HL-60/S4 (cell line): ENCODE data around the gene SLC34A2.
"Not testable (repeated sequence)": the region's sequence is repeated elsewhere in the genome, so short reads cannot be mapped to it uniquely, and the experiment has no call there.

ENCODE experiments used
- in situ Hi-C: fragments of 300-500 bp; cut with MboI; formaldehyde crosslinking; loops from 2 replicates; pipeline ENCODE4 v1.14.3; 2022; ENCODE audit warnings: low sequenced_read_pairs

Gene SLC34A2

GRCh38 chr4:25654971-25655963, at the start of gene SLC34A2:
TSS of gene SLC34A2 (plus strand) at chr4:25655851. CDS start at chr4:25662501, 6,650 bp downstream.
- in situ Hi-C loops, result no loop called here

GRCh38 chr4:25608644-25609043, 47.0 kb upstream of the SLC34A2 start:
- in situ Hi-C loops, result no loop called here

- in situ Hi-C loops, result no loop called here
Observed at GRCh38 chr4:25609976-25610375, 45.7 kb upstream of the SLC34A2 start.

- in situ Hi-C loops, result not testable (repeated sequence)
Observed at GRCh38 chr4:25613613-25614012, 42.0 kb upstream of the SLC34A2 start.

GRCh38 chr4:25614807-25615206, 40.8 kb upstream of the SLC34A2 start:
- in situ Hi-C loops, result no loop called here

GRCh38 chr4:25621027-25621930, 34.4 kb upstream of the SLC34A2 start:
- in situ Hi-C loops, result no loop called here

- in situ Hi-C loops, result no loop called here
Observed at GRCh38 chr4:25624616-25625015, 31.0 kb upstream of the SLC34A2 start.

GRCh38 chr4:25628451-25628850, 27.2 kb upstream of the SLC34A2 start:
- in situ Hi-C loops, result no loop called here

GRCh38 chr4:25632135-25632534, 23.5 kb upstream of the SLC34A2 start:
- in situ Hi-C loops, result no loop called here

- in situ Hi-C loops, result no loop called here
Observed at GRCh38 chr4:25633541-25633940, 22.1 kb upstream of the SLC34A2 start.

GRCh38 chr4:25635501-25635900, 20.1 kb upstream of the SLC34A2 start:
- in situ Hi-C loops, result no loop called here

GRCh38 chr4:25637581-25638220, 17.9 kb upstream of the SLC34A2 start:
- in situ Hi-C loops, result no loop called here

- in situ Hi-C loops, result no loop called here
Observed at GRCh38 chr4:25638221-25638601, 17.4 kb upstream of the SLC34A2 start.

GRCh38 chr4:25638806-25639205, 16.8 kb upstream of the SLC34A2 start:
- in situ Hi-C loops, result no loop called here

GRCh38 chr4:25650311-25650710, 5.3 kb upstream of the SLC34A2 start:
- in situ Hi-C loops, result no loop called here

GRCh38 chr4:25651682-25652081, 4.0 kb upstream of the SLC34A2 start:
- in situ Hi-C loops, result no loop called here

- in situ Hi-C loops, result no loop called here
Observed at GRCh38 chr4:25654031-25654970, 1.4 kb upstream of the SLC34A2 start.

- in situ Hi-C loops, result no loop called here
Observed at GRCh38 chr4:25656031-25656430, 380 bp downstream of the SLC34A2 start.

GRCh38 chr4:25658357-25658771, 2.7 kb downstream of the SLC34A2 start:
- in situ Hi-C loops, result no loop called here

- in situ Hi-C loops, result no loop called here
Observed at GRCh38 chr4:25658777-25659176, 3.1 kb downstream of the SLC34A2 start.
